Keratinocyte (primary cell): ENCODE results near the gene AQP11. TPM values are rescaled to one million over a fixed set of nuclear protein-coding genes. Genes with fewer than 3 reads are reported as not detected.
"Not testable (repeated sequence)": the region's sequence is repeated elsewhere in the genome, so short reads cannot be mapped to it uniquely, and the experiment has no call there.

ENCODE experiments used
- DNase-seq: peaks from one replicate; pipeline ENCODE4 v3.0.0-alpha.2; 2011; ENCODE audit warnings: low read depth, missing footprints, low spot score
- FAIRE-seq: peaks from 2 replicates; lab custom pipeline; 2011; peaks lifted over from hg19 to GRCh38; lab: Jason Lieb, UNC
- H2AFZ ChIP-seq: 2 replicates; pipeline ENCODE4 v1.6.0; 2012; ENCODE audit warnings: low read length, control low read depth, inconsistent platforms; ENCODE audit not compliant: control insufficient read depth
- H3K27ac ChIP-seq: 2 replicates; pipeline ENCODE4 v1.5.1; 2011; ENCODE audit warnings: low read length; ENCODE audit not compliant: control insufficient read depth, insufficient read depth
- H3K27me3 ChIP-seq: 3 replicates; pipeline ENCODE4 v1.6.0; 2011; ENCODE audit warnings: low read length; ENCODE audit not compliant: control insufficient read depth, insufficient read depth; ENCODE audit errors: extremely low read depth
- H3K36me3 ChIP-seq, 2 experiments: 2 replicates in 1 of 2; 3 replicates in 1 of 2; pipeline ENCODE4 v1.5.1; 2011; ENCODE audit warnings: low read length in 2 of 2, mild to moderate bottlenecking in 1 of 2; ENCODE audit not compliant: control insufficient read depth in 2 of 2, insufficient read depth in 2 of 2; ENCODE audit errors: extremely low read depth in 1 of 2
- H3K4me1 ChIP-seq: 3 replicates; pipeline ENCODE4 v1.5.1; 2011; ENCODE audit warnings: low read length; ENCODE audit not compliant: control insufficient read depth, insufficient read depth; ENCODE audit errors: extremely low read depth
- H3K4me2 ChIP-seq: 3 replicates; pipeline ENCODE4 v1.6.0; 2011; ENCODE audit warnings: low read depth, low read length; ENCODE audit not compliant: control insufficient read depth, insufficient read depth; ENCODE audit errors: extremely low read depth
- H3K4me3 ChIP-seq, 3 experiments: fragments of 200-600 bp in 1 of 3; sonication (generic) in 1 of 3; 2 replicates in 2 of 3; 3 replicates in 1 of 3; pipeline ENCODE4 v1.5.1; 2011 to 2016; ENCODE audit warnings: low read length in 3 of 3, mild to moderate bottlenecking in 3 of 3, control low read depth in 2 of 3, inconsistent platforms in 1 of 3, low read depth in 1 of 3, mixed read lengths in 1 of 3, mixed run types in 1 of 3, moderate library complexity in 1 of 3; ENCODE audit not compliant: control insufficient read depth in 2 of 3, insufficient read depth in 2 of 3; ENCODE audit errors: extremely low read depth in 1 of 3
- H3K79me2 ChIP-seq: 2 replicates; pipeline ENCODE4 v1.6.0; 2012; ENCODE audit warnings: low read length; ENCODE audit not compliant: control insufficient read depth, insufficient read depth
- H3K9ac ChIP-seq: 3 replicates; pipeline ENCODE4 v1.6.0; 2011; ENCODE audit warnings: low read length; ENCODE audit not compliant: control insufficient read depth, insufficient read depth; ENCODE audit errors: extremely low read depth
- H3K9me1 ChIP-seq: 3 replicates; pipeline ENCODE4 v1.6.0; 2011; ENCODE audit warnings: low read length; ENCODE audit not compliant: control insufficient read depth, insufficient read depth; ENCODE audit errors: extremely low read depth
- H3K9me3 ChIP-seq: 2 replicates; pipeline ENCODE4 v1.5.1; 2012; ENCODE audit warnings: low read depth, low read length; ENCODE audit not compliant: control insufficient read depth
- H4K20me1 ChIP-seq: 3 replicates; pipeline ENCODE4 v1.6.0; 2011; ENCODE audit warnings: low read length; ENCODE audit not compliant: control insufficient read depth, insufficient read depth; ENCODE audit errors: extremely low read depth
- CTCF ChIP-seq, 3 experiments: IDR thresholded peaks in 1 of 3; conservative IDR thresholded peaks in 1 of 3; optimal IDR thresholded peaks in 1 of 3; 2 replicates in 2 of 3; 3 replicates in 1 of 3; pipeline versions ENCODE3 to v1.5.1; 2011; ENCODE audit warnings: low read length in 3 of 3, mild to moderate bottlenecking in 3 of 3, moderate library complexity in 2 of 3, control low read depth in 1 of 3, inconsistent platforms in 1 of 3; ENCODE audit not compliant: insufficient read depth in 2 of 3; ENCODE audit errors: extremely low read depth in 1 of 3
- EZH2 ChIP-seq: IDR thresholded peaks from one replicate; pipeline ENCODE4 v1.6.1; 2012; ENCODE audit warnings: inconsistent platforms, mild to moderate bottlenecking, low read length, moderate library complexity
- dilution Hi-C: fragments of 300-500 bp; cut with MboI; formaldehyde crosslinking; loops from one replicate; pipeline ENCODE4 v1.7.0; 2020; ENCODE audit warnings: low sequenced_read_pairs; ENCODE audit not compliant: extremely low pct_ligation_motif_present
- polyA plus RNA-seq, 5 experiments: library from polyadenylated mRNA; depleted of rRNA in 3 of 5; stranded (reverse) in 3 of 5; stranded (forward) in 1 of 5; unstranded in 1 of 5; fragments of >200 nt; gene quantifications; 1 replicate in 1 of 5; 2 replicates in 3 of 5; 3 replicates in 1 of 5; pipeline versions ENCODE4 v1.2.1 to v1.2.3, GENCODE V29; 2011 to 2012; ENCODE audit warnings: missing spikeins in 2 of 5, low read depth in 1 of 5, low replicate concordance in 1 of 5

The AQP11 gene
- polyA plus RNA-seq, 1 donor (not counting 4 experiments of a cell fraction or from before 2014, with no cell fraction given): 0.16 TPM

DNA sequence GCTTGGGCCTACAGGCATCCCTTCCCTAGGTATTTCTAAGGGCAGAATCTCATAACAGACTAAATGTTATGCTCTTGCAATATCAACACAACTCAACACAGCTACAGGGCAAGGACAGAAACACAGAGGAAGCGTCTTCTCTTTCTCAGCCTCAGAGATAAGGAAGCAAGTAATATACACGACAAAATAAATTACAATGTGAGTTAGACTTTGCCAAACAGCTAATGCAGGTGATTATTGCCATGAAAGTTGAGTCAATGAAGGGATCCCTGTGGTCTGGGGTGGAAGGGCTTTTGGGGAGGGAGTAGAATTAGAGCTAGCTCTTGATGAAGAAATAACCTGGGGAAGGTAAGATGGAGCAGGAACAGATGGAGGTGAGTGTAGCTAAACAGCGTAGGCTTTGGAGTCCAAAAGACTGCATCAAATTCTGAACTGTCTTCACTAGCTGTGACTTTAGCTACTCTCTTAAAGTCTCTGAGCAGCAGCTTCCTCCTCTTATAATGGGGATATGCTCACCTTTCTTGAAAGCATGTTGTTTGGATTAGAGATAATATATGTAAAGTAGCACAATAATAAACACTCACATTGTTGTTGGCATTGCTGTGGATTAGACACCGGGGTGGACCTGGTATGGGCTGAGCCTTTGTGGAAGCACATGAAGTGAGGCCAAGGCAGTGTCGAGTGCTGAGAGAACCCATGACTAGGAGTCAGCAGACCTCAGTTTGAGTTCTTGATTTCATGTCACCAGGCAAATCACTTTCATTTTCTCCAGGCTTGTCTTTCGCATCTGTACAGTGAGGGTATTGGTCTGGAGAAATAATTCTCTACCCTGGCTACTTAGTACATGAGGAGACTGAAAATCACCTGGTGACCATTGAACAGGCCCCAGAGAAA is 41.0 kb upstream of the AQP11 start:
- no peak overlapping the region for H3K4me2 ChIP-seq
- H2AFZ ChIP-seq: peak overlapping the region; percentile 56
- no peak for FAIRE-seq

DNA sequence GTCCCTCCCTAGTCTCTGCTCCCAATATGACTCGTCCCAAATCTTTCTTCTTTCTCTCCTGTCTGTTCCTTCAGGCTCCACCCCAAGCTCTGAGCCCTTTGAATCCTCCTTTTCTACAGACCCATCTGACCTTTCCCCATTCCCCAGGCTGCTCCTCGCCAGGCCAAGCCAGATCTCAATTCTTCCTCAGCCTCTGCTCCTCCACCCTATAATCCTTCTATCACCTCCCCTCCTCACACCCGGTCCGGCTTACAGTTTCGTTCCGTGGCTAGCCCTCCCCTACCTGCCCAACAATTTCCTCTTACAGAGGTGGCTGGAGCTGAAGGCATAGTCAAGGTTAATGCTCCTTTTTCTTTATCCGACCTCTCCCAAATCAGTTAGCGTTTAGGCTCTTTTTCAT is 38.3 kb upstream of the AQP11 start:
- H3K27ac ChIP-seq, H3K9me1 ChIP-seq, FAIRE-seq, H3K9me3 ChIP-seq, H3K36me3 ChIP-seq, H4K20me1 ChIP-seq, H3K79me2 ChIP-seq, dilution Hi-C loops, H2AFZ ChIP-seq, DNase-seq, H3K4me2 ChIP-seq, H3K4me1 ChIP-seq, H3K27me3 ChIP-seq, H3K4me3 ChIP-seq, H3K9ac ChIP-seq: not testable (repeated sequence)

More for the DNA sequence above, 41.0 kb upstream of the AQP11 start:
- Histone ChIP-seq H3K79me2 (no peaks in the 10 kb centered on the region), H3K9me1 (no peaks in the 10 kb centered on the region), H3K27me3 (no peaks in the 10 kb centered on the region), H3K9me3 (no peaks in the 10 kb centered on the region), H3K27ac (no peak overlapping the region), H3K4me1 (no peaks in the 10 kb centered on the region), H3K9ac (no peak overlapping the region), H3K4me3 (no peak overlapping the region), H3K36me3 (no peaks in the 10 kb centered on the region), H4K20me1 (no peaks in the 10 kb centered on the region)
- TF ChIP-seq EZH2 (no peak), CTCF (optimal IDR thresholded peaks at IDR 0.05 in 1 of 3, IDR thresholded peaks at IDR 0.05 in 1 of 3, conservative IDR thresholded peaks at IDR 0.05 in 1 of 3; ENCODE audit: extremely low read depth in 1 of 3, insufficient read depth in 2 of 3, low read length in 3 of 3) (no peak)
- dilution Hi-C loops: no loop called here
- no peak for DNase-seq
